GM19023 (cell line): ENCODE results near the gene LAPTM4A.
"Not testable (repeated sequence)": the region's sequence is repeated elsewhere in the genome, so short reads cannot be mapped to it uniquely, and the experiment has no call there.

Experiments
- ATAC-seq: cut with Tn5 transposase; IDR thresholded peaks from one replicate; pipeline ENCODE4 v1.9.1; 2021; ENCODE audit warnings: mild to moderate bottlenecking, moderate library complexity; ENCODE audit not compliant: unreplicated experiment

Gene LAPTM4A

GRCh38 chr2:20051532-20052228 lies at the start of gene LAPTM4A:
Gene LAPTM4A (minus strand): TSS chr2:20051628. CDS start chr2:20051520, 108 bp downstream.
- peak; percentile 97 for ATAC-seq

- no peak for ATAC-seq
Measured at GRCh38 chr2:20100711-20101110, 49.3 kb upstream of the LAPTM4A start.

- no peak for ATAC-seq
Measured at GRCh38 chr2:20099780-20100179, 48.4 kb upstream of the LAPTM4A start.

- ATAC-seq, result peak; percentile 88
Measured at GRCh38 chr2:20097889-20098714, 46.7 kb upstream of the LAPTM4A start.

GRCh38 chr2:20095469-20095868 lies 44.0 kb upstream of the LAPTM4A start:
- no peak for ATAC-seq

- no peak for ATAC-seq
Measured at GRCh38 chr2:20094955-20095354, 43.5 kb upstream of the LAPTM4A start.

GRCh38 chr2:20094142-20094755 lies 42.8 kb upstream of the LAPTM4A start:
- ATAC-seq, result no peak

- no peak for ATAC-seq
Measured at GRCh38 chr2:20093263-20094141, 42.1 kb upstream of the LAPTM4A start.

- ATAC-seq, result no peak
Measured at GRCh38 chr2:20092901-20093235, 41.4 kb upstream of the LAPTM4A start.

- no peak for ATAC-seq
Measured at GRCh38 chr2:20092226-20092900, 40.9 kb upstream of the LAPTM4A start.

- no peak for ATAC-seq
Measured at GRCh38 chr2:20091305-20091991, 40.0 kb upstream of the LAPTM4A start.

GRCh38 chr2:20089715-20090464 lies 38.5 kb upstream of the LAPTM4A start:
- ATAC-seq, result no peak

- not testable (repeated sequence) for ATAC-seq
Measured at GRCh38 chr2:20085909-20086308, 34.5 kb upstream of the LAPTM4A start.

GRCh38 chr2:20082812-20083211 lies 31.4 kb upstream of the LAPTM4A start:
- ATAC-seq, result not testable (repeated sequence)

GRCh38 chr2:20081841-20082240 lies 30.4 kb upstream of the LAPTM4A start:
- ATAC-seq, result no peak

- no peak for ATAC-seq
Measured at GRCh38 chr2:20080839-20081415, 29.5 kb upstream of the LAPTM4A start.

- no peak for ATAC-seq
Measured at GRCh38 chr2:20080428-20080827, 29.0 kb upstream of the LAPTM4A start.

- ATAC-seq, result no peak
Measured at GRCh38 chr2:20079546-20080115, 28.2 kb upstream of the LAPTM4A start.
